ENCODE measurements around the gene OR51B4. TPM values are rescaled to one million over a fixed set of nuclear protein-coding genes. Genes with fewer than 3 reads are reported as not detected.

OR51B4 gene
- total and polyA plus RNA-seq, 2 donors (not counting 1 experiment from before 2014, with no cell fraction given) = 0.17 TPM; not detected in 1

GRCh38 chr11:5286901-5287300 lies 14.8 kb downstream of the OR51B4 start:
- H3K4me2 ChIP-seq (ENCODE audit: extremely low read depth, insufficient read depth, low read length) = no peak overlapping the region
- DNase-seq (ENCODE audit: low read depth in 2 of 2) = no peak
- no peaks in the 10 kb centered on the region for H3K79me2 ChIP-seq (ENCODE audit: control insufficient read depth, insufficient read depth, low read length)
- no peak overlapping the region for H3K27ac ChIP-seq (ENCODE audit: insufficient read depth, low read length)
- H3K4me3 ChIP-seq (replicated peaks in 1 of 4; ENCODE audit: control extremely low read depth in 1 of 4, insufficient read depth in 1 of 4, low read depth in 3 of 4, low read length in 4 of 4) = no peak overlapping the region
- H2AFZ ChIP-seq (ENCODE audit: low read length) = no peak overlapping the region
- H3K9me3 ChIP-seq (ENCODE audit: control insufficient read depth, insufficient read depth, low read depth, low read length) = no peaks in the 10 kb centered on the region
- no peaks in the 10 kb centered on the region for H3K36me3 ChIP-seq (ENCODE audit: control insufficient read depth, insufficient read depth, low read length)
- H3K9ac ChIP-seq (ENCODE audit: insufficient read depth, low read length) = no peak overlapping the region
- peaks cover 2% of the 10 kb centered on the region for H3K4me1 ChIP-seq (ENCODE audit: control insufficient read depth, extremely low read depth, insufficient read depth, low read length)
- TF ChIP-seq EZH2 (IDR thresholded peaks at IDR 0.05; ENCODE audit: low read length, missing control alignments) (no peak), CTCF (conservative IDR thresholded peaks at IDR 0.05 in 1 of 2, IDR thresholded peaks at IDR 0.05 in 1 of 2; ENCODE audit: low read depth in 1 of 2, low read length in 2 of 2) (no peak)
- no peaks in the 10 kb centered on the region for H4K20me1 ChIP-seq (ENCODE audit: control insufficient read depth, extremely low read depth, insufficient read depth, low read length)
- no peaks in the 10 kb centered on the region for H3K27me3 ChIP-seq (ENCODE audit: control insufficient read depth, insufficient read depth, low read length)

- Histone ChIP-seq H3K4me2 (ENCODE audit: extremely low read depth, insufficient read depth, low read length) (no peak overlapping the region), H2AFZ (ENCODE audit: low read length) (no peak overlapping the region), H4K20me1 (ENCODE audit: control insufficient read depth, extremely low read depth, insufficient read depth, low read length) (no peaks in the 10 kb centered on the region), H3K4me3 (replicated peaks in 1 of 4; ENCODE audit: control extremely low read depth in 1 of 4, insufficient read depth in 1 of 4, low read depth in 3 of 4, low read length in 4 of 4) (no peak overlapping the region), H3K79me2 (ENCODE audit: control insufficient read depth, insufficient read depth, low read length) (no peaks in the 10 kb centered on the region), H3K9ac (ENCODE audit: insufficient read depth, low read length) (no peak overlapping the region), H3K27me3 (ENCODE audit: control insufficient read depth, insufficient read depth, low read length) (no peaks in the 10 kb centered on the region), H3K27ac (ENCODE audit: insufficient read depth, low read length) (no peak overlapping the region), H3K9me3 (ENCODE audit: control insufficient read depth, insufficient read depth, low read depth, low read length) (no peaks in the 10 kb centered on the region), H3K36me3 (ENCODE audit: control insufficient read depth, insufficient read depth, low read length) (no peaks in the 10 kb centered on the region), H3K4me1 (ENCODE audit: control insufficient read depth, extremely low read depth, insufficient read depth, low read length) (peaks cover 5% of the 10 kb centered on the region)
- DNase-seq (ENCODE audit: low read depth in 2 of 2) = no peak
- TF ChIP-seq EZH2 (IDR thresholded peaks at IDR 0.05; ENCODE audit: low read length, missing control alignments) (no peak), CTCF (conservative IDR thresholded peaks at IDR 0.05 in 1 of 2, IDR thresholded peaks at IDR 0.05 in 1 of 2; ENCODE audit: low read depth in 1 of 2, low read length in 2 of 2) (no peak)
These were observed 15.4 kb downstream of the OR51B4 start for GRCh38 chr11:5286351-5286750.

GRCh38 chr11:5285703-5286340 lies 15.9 kb downstream of the OR51B4 start:
- Histone ChIP-seq H4K20me1 (ENCODE audit: control insufficient read depth, extremely low read depth, insufficient read depth, low read length) (no peaks in the 10 kb centered on the region), H3K4me3 (replicated peaks in 1 of 4; ENCODE audit: control extremely low read depth in 1 of 4, insufficient read depth in 1 of 4, low read depth in 3 of 4, low read length in 4 of 4) (no peak overlapping the region), H3K9ac (ENCODE audit: insufficient read depth, low read length) (no peak overlapping the region), H3K4me1 (ENCODE audit: control insufficient read depth, extremely low read depth, insufficient read depth, low read length) (peaks cover 9% of the 10 kb centered on the region), H3K79me2 (ENCODE audit: control insufficient read depth, insufficient read depth, low read length) (no peaks in the 10 kb centered on the region), H3K27ac (ENCODE audit: insufficient read depth, low read length) (no peak overlapping the region), H3K27me3 (ENCODE audit: control insufficient read depth, insufficient read depth, low read length) (no peaks in the 10 kb centered on the region), H3K9me3 (ENCODE audit: control insufficient read depth, insufficient read depth, low read depth, low read length) (no peaks in the 10 kb centered on the region), H2AFZ (ENCODE audit: low read length) (no peak overlapping the region), H3K36me3 (ENCODE audit: control insufficient read depth, insufficient read depth, low read length) (no peaks in the 10 kb centered on the region), H3K4me2 (ENCODE audit: extremely low read depth, insufficient read depth, low read length) (no peak overlapping the region)
- no peak for DNase-seq (ENCODE audit: low read depth in 2 of 2)
- no peak for TF ChIP-seq EZH2 (IDR thresholded peaks at IDR 0.05; ENCODE audit: low read length, missing control alignments)
- TF ChIP-seq CTCF (conservative IDR thresholded peaks at IDR 0.05 in 1 of 2, IDR thresholded peaks at IDR 0.05 in 1 of 2; ENCODE audit: low read depth in 1 of 2, low read length in 2 of 2) = no peak

Measured in fibroblast of lung (primary cell).